Psoas muscle (tissue), 8 donors: ENCODE results near the gene LRRC46. TPM values are rescaled to one million over a fixed set of nuclear protein-coding genes. Genes with fewer than 3 reads are reported as not detected.

Experiments
- ATAC-seq, 4 donors: fragments of 200-7000 bp; cut with Tn5 transposase; one replicate each; pipeline ENCODE4 v1.9.1; 2020; ENCODE audit warnings: moderate library complexity in 3 of 4, mild to moderate bottlenecking in 2 of 4
- DNase-seq, 2 donors: peaks; one replicate each; pipeline ENCODE4 v3.0.0-alpha.2; 2020
- H3K27ac ChIP-seq: fragments of 200-600 bp; one replicate; pipeline ENCODE4 v1.8.0; 2022
- H3K27me3 ChIP-seq, 3 donors: fragments of 200-600 bp in 1 of 3; one replicate each; pipeline versions ENCODE4 v1.6.1 to v1.8.0; 2013 to 2022; ENCODE audit warnings: low read length in 2 of 3, mild to moderate bottlenecking in 2 of 3, moderate library complexity in 1 of 3; ENCODE audit not compliant: insufficient read depth in 3 of 3
- H3K36me3 ChIP-seq, 2 donors: fragments of 200-600 bp in 1 of 2; one replicate each; pipeline versions ENCODE4 v1.6.1 to v1.8.0; 2013 to 2022; ENCODE audit warnings: low read depth in 1 of 2, mild to moderate bottlenecking in 1 of 2, moderate library complexity in 1 of 2; ENCODE audit not compliant: insufficient read depth in 1 of 2
- H3K4me1 ChIP-seq: fragments of 200-600 bp; one replicate; pipeline ENCODE4 v1.8.0; 2022
- H3K4me3 ChIP-seq: fragments of 200-600 bp; one replicate; pipeline ENCODE4 v1.8.0; 2022; ENCODE audit warnings: mild to moderate bottlenecking
- H3K9me3 ChIP-seq: fragments of 200-600 bp; one replicate; pipeline ENCODE4 v1.8.0; 2022
- WGBS, 3 donors: extraction: QIAGEN DNeasy Blood & Tissue Kit; methylation state at CpG; one replicate each; pipeline versions ENCODE4 v1.1.6 to v1.1.7; 2013; 5-methylcytosine and 5-hydroxymethylcytosine counted together
- intact Hi-C, 2 donors: fragments of 100-400 bp; cut with DNase I; formaldehyde crosslinking; loops; one replicate each; pipeline versions ENCODE4 v1.11.0 to v1.14.2; 2022
- polyA plus RNA-seq, 3 donors: library from polyadenylated mRNA; stranded (reverse); fragments of 200-250 nt; gene quantifications; one replicate each; pipeline ENCODE4 v1.2.3, GENCODE V29; 2013
- total RNA-seq, 4 donors: library from RNA; stranded (reverse); fragmentation: NEBNext Ultra II Directional in 2 of 4; extraction: Animal tissue kit (Norgen Biotek cat#: 25700) in 2 of 4; gene quantifications; one replicate each; pipeline versions ENCODE4 v1.2.1 to v1.2.4, GENCODE V29; 2021 to 2023
- TF ChIP-seq, protein P1 (sequence below): fragments of 200-600 bp; IDR thresholded peaks from one replicate; pipeline ENCODE4 v1.8.0; 2022; ENCODE audit warnings: antibody characterized with exemption
- donor health status: healthy with polysubstance abuse.
- donor health status: DM: no; HTN: no; CAD: no; lungs with moderate emphysema.
- donor health status: Bipolar disorder and iron deficiency.
- donor health status: healthy.
- donor health status: DM: yes; HTN: yes; CAD: no.
- donor health status: DM: no; HTN: no; CAD: no.
- donor health status: DM: no; HTN: no; CAD: no.
- donor health status: DM: yes; HTN: yes; CAD: no.

Gene LRRC46
- total and polyA plus RNA-seq, 7 donors: 0.08 to 0.54 (median 0.22) TPM; not detected in 2

DNA sequence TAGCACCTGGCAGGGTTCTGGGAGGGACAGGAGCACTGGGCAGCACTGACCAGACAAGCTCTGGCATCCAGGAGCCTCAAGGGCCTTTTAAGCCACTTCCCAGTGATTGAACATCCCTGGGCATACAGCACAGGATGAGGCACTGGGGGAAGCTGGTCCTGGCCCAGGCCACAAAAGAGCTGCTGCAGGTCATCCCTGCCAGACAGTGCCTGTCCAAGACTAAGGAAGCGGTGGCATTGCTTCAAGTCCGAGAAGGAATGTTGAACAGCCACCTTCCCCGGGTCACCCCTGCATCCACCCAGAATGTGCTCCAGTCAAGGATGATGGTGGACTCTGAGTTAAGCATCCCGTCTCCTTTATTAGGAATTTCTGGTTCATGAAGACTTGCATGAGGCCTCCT lies 8.7 kb upstream of the LRRC46 start:
- no peak for ATAC-seq
- Histone ChIP-seq H3K4me1 (peaks cover 21% of the 10 kb centered on the region), H3K9me3 (no peaks in the 10 kb centered on the region), H3K27ac (peak overlapping the region; percentile 92), H3K36me3 (peaks cover 5 to 68% of the 10 kb centered on the region in 2 donors), H3K4me3 (no peak overlapping the region), H3K27me3 (no peaks in the 10 kb centered on the region)
- DNase-seq: peak in 1 of 2 donors; percentile 43
- TF ChIP-seq, protein P1, sequence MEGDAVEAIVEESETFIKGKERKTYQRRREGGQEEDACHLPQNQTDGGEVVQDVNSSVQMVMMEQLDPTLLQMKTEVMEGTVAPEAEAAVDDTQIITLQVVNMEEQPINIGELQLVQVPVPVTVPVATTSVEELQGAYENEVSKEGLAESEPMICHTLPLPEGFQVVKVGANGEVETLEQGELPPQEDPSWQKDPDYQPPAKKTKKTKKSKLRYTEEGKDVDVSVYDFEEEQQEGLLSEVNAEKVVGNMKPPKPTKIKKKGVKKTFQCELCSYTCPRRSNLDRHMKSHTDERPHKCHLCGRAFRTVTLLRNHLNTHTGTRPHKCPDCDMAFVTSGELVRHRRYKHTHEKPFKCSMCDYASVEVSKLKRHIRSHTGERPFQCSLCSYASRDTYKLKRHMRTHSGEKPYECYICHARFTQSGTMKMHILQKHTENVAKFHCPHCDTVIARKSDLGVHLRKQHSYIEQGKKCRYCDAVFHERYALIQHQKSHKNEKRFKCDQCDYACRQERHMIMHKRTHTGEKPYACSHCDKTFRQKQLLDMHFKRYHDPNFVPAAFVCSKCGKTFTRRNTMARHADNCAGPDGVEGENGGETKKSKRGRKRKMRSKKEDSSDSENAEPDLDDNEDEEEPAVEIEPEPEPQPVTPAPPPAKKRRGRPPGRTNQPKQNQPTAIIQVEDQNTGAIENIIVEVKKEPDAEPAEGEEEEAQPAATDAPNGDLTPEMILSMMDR: no peak
- intact Hi-C loops: loop anchor here in 1 of 2 donors (10.0 kb wide), 1 partner anchor 302 kb away; no protein-coding TSS in a partner anchor
- 48 to 89% (median 54%) methylated on average over 4 of the region's 4 CpGs for WGBS, 3 donors

DNA sequence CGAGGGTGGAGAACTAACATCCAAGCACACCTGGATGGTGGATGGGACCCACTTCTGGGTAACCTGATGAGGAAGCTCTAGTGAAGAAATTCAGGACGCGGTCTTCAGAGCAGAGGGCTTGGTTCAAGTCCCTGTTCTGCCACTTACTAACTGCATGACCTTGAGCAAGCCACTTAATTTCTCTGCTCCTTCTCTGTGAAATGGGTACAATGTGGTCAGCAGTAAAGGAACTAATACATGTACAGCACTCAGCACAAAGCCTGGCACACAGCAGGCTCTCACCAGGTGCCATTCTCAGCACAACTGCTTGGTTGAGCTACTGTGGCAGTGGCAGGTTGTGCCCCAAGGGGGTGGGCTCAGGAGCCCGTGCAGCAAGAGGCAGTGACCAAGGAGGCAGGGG lies 8.0 kb upstream of the LRRC46 start:
- peaks cover 8 to 68% of the 10 kb centered on the region in 2 donors for H3K36me3 ChIP-seq
- no peak for ATAC-seq
- H3K4me1 ChIP-seq: peaks cover 21% of the 10 kb centered on the region
- intact Hi-C loops: loop anchor here in 1 of 2 donors (10.0 kb wide), 1 partner anchor 301 kb away; no protein-coding TSS in a partner anchor
- no peak overlapping the region for H3K27ac ChIP-seq
- no peaks in the 10 kb centered on the region for H3K27me3 ChIP-seq
- no peaks in the 10 kb centered on the region for H3K9me3 ChIP-seq
- H3K4me3 ChIP-seq: no peak overlapping the region
- 85 to 92% (median 90%) methylated on average over 4 of the region's 4 CpGs for WGBS, 3 donors
- no peak for DNase-seq
- TF ChIP-seq, protein P1: no peak

DNA sequence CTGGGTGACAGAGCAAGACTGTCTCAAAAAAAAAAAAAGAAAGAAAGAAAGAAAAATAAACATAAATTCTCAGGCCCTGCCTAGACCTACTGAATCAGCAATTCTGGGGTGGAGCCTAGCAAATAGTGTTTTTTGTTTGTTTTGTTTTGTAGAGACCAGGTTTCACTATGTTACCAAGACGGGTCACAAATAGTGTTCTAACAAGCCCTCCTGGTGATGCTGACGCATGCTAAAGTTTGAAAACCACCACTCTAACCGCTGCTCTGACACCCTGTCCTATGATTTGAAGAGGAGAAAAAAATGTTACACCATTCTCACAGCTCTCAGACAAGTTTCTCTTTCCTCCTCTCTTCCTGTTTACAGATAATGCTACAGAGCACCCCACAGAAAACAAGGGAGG lies 1.6 kb upstream of the LRRC46 start:
- 85 to 93% (median 86%) methylated on average over 3 of the region's 3 CpGs for WGBS, 3 donors
- peaks cover 8 to 44% of the 10 kb centered on the region in 2 donors for H3K36me3 ChIP-seq
- peak overlapping the region; percentile 76 for H3K27ac ChIP-seq
- intact Hi-C loops: loop anchor here in 1 of 2 donors (5.0 to 10.0 kb wide), 2 partner anchors 122 to 295 kb away; no protein-coding TSS in a partner anchor
- no peak for DNase-seq
- H3K27me3 ChIP-seq: no peaks in the 10 kb centered on the region
- H3K9me3 ChIP-seq: no peaks in the 10 kb centered on the region
- TF ChIP-seq, protein P1: no peak
- ATAC-seq: no peak
- peak overlapping the region; percentile 93 for H3K4me3 ChIP-seq
- peaks cover 23% of the 10 kb centered on the region for H3K4me1 ChIP-seq

DNA sequence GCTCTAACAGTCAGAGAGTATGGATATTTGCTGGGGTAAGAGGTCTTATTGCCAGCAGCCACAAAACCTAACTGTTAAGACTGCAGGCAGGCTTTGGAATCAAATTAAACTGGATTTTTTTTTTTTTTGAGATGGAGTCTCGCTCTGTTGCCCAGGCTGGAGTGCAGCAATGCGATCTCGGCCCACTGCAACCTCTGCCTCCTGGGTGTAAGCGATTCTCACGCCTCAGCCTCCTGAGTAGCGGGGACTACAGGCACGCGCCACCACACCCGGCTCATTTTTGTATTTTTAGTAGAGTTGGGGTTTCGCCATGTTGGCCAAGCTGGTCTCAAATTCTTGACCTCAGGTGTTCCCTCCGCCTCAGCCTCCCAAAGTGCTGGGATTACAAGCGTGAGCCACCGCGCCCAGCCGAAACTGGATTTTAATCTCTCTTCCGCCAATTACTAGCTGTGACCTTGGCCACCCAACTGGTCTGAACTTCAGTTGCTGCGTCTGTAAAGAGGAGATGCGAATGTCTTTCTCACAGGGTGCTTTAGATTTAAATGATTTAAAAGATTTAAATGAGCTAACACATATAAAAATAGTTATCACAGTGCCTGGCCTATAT lies 971 bp upstream of the LRRC46 start:
- no peaks in the 10 kb centered on the region for H3K9me3 ChIP-seq
- intact Hi-C loops: loop anchor here in 1 of 2 donors (5.0 kb wide), 1 partner anchor 122 kb away; no protein-coding TSS in a partner anchor
- peak overlapping the region; percentile 93 for H3K4me3 ChIP-seq
- no peak for ATAC-seq
- peaks cover 8 to 38% of the 10 kb centered on the region in 2 donors for H3K36me3 ChIP-seq
- 57 to 67% (median 63%) methylated on average over 18 of the region's 18 CpGs for WGBS, 3 donors
- no peaks in the 10 kb centered on the region for H3K27me3 ChIP-seq
- H3K4me1 ChIP-seq: peaks cover 23% of the 10 kb centered on the region
- TF ChIP-seq, protein P1: no peak
- DNase-seq: peak in 1 of 2 donors; percentile 32
- H3K27ac ChIP-seq: peak overlapping the region; percentile 76
